ENCODE results near the gene SLC7A4.

DNA sequence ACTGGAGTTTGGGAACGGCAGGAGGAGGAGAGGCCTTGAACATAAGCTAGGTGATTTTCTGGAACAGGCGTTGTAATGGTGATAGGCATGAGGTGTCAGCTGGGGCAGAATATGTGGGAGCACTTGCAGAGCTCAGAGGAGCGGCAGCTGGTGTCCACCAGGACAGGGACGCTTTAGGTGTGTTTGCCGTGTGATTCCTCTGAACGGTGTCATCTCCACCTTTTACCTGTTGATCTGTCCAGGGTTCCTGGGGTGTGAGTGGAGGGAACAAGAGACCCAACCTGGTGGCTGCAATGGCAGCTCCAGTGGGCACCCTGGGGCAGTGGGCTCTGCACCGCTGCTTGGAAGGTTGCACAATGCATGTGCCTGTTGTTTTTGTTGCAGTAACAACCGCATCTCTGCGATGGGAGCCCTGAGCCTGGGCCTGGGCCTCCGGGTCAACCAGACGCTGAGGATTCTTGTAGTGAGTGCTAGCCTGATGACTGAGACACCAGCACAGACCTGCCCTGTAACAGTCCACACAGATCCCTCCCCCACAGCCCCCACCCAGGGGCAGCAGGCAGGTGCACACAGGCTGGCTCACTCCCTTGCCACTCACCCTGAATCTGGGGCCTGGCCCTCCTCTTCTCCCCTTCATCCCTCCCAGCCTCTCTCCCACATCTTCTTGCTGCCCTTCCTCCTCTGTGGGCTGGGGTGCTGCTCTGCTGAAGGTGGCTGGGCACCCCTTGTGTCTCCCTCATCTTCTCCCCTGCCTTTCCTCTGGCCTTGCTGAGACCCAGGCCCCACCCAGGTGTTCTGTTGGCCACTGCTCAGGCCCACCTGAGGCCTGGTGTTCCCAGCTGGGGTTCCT, 22.6 kb upstream of the SLC7A4 start:
- TF ChIP-seq, protein P1, sequence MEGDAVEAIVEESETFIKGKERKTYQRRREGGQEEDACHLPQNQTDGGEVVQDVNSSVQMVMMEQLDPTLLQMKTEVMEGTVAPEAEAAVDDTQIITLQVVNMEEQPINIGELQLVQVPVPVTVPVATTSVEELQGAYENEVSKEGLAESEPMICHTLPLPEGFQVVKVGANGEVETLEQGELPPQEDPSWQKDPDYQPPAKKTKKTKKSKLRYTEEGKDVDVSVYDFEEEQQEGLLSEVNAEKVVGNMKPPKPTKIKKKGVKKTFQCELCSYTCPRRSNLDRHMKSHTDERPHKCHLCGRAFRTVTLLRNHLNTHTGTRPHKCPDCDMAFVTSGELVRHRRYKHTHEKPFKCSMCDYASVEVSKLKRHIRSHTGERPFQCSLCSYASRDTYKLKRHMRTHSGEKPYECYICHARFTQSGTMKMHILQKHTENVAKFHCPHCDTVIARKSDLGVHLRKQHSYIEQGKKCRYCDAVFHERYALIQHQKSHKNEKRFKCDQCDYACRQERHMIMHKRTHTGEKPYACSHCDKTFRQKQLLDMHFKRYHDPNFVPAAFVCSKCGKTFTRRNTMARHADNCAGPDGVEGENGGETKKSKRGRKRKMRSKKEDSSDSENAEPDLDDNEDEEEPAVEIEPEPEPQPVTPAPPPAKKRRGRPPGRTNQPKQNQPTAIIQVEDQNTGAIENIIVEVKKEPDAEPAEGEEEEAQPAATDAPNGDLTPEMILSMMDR (IDR thresholded peaks at IDR 0.05) = no peak
- no peak for TF ChIP-seq EZH2phosphoT487 (IDR thresholded peaks at IDR 0.05)

Data from neural progenitor cell (in vitro differentiated cells).